GM13976 (cell line): ENCODE measurements around the gene PLXNA3.
A peak's percentile ranks its signal among the peaks of the same experiment; 100 is the strongest.

Experiments
- DNase-seq: peaks from one replicate; pipeline ENCODE4 v3.0.0; 2012; ENCODE audit warnings: low spot score
- CTCF ChIP-seq: IDR thresholded peaks from 2 replicates; pipeline ENCODE4 v1.5.1; 2012; ENCODE audit warnings: borderline replicate concordance, mild to moderate bottlenecking; ENCODE audit not compliant: insufficient read depth; ENCODE audit errors: extremely low read depth, missing control alignments, control extremely low read depth
- in situ Hi-C: fragments of 300-500 bp; cut with MboI; formaldehyde crosslinking; loops from one replicate; pipeline ENCODE4 v1.12.0; 2022; ENCODE audit warnings: low sequenced_read_pairs, mixed read lengths, inconsistent platforms; ENCODE audit not compliant: unreplicated experiment

PLXNA3 gene

GRCh38 chrX:154487518-154488290 lies 29.6 kb downstream of the PLXNA3 start:
- in situ Hi-C loops: no loop called here
- no peak for DNase-seq
- no peak for TF ChIP-seq CTCF

- in situ Hi-C loops: no loop called here
- DNase-seq: no peak
Observed at GRCh38 chrX:154488336-154489075, 30.4 kb downstream of the PLXNA3 start.

GRCh38 chrX:154489182-154489581 lies 31.1 kb downstream of the PLXNA3 start:
- no peak for TF ChIP-seq CTCF
- in situ Hi-C loops: no loop called here
- DNase-seq: no peak

More at GRCh38 chrX:154488336-154489075, 30.4 kb downstream of the PLXNA3 start:
- no peak for TF ChIP-seq CTCF

GRCh38 chrX:154490021-154490413 lies 31.9 kb downstream of the PLXNA3 start:
- in situ Hi-C loops: no loop called here
- no peak for TF ChIP-seq CTCF
- no peak for DNase-seq

GRCh38 chrX:154490414-154491083 lies 32.5 kb downstream of the PLXNA3 start, which contains the start of gene SLC10A3:
Gene SLC10A3, minus strand, starts transcription at chrX:154490629. Its CDS starts 1,689 bp downstream, at chrX:154488940.
- peak; percentile 93 for DNase-seq
- no peak for TF ChIP-seq CTCF
- in situ Hi-C loops: no loop called here

GRCh38 chrX:154494715-154495114 lies 36.6 kb downstream of the PLXNA3 start:
- TF ChIP-seq CTCF: no peak
- in situ Hi-C loops: no loop called here
- DNase-seq: no peak
